Activated naive CD8-positive, alpha-beta T cell treated with anti-CD3 and anti-CD28 coated beads, Interleukin-2, amount 50 U/mL, for 16 hours (primary cell): Measurements from ENCODE around the gene KRT84.

Source experiments
- DNase-seq: peaks from one replicate; pipeline ENCODE4 v3.0.0-alpha.2; 2020; ENCODE audit warnings: low read depth, low spot score

The KRT84 gene, protein sequence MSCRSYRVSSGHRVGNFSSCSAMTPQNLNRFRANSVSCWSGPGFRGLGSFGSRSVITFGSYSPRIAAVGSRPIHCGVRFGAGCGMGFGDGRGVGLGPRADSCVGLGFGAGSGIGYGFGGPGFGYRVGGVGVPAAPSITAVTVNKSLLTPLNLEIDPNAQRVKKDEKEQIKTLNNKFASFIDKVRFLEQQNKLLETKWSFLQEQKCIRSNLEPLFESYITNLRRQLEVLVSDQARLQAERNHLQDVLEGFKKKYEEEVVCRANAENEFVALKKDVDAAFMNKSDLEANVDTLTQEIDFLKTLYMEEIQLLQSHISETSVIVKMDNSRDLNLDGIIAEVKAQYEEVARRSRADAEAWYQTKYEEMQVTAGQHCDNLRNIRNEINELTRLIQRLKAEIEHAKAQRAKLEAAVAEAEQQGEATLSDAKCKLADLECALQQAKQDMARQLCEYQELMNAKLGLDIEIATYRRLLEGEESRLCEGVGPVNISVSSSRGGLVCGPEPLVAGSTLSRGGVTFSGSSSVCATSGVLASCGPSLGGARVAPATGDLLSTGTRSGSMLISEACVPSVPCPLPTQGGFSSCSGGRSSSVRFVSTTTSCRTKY

DNA sequence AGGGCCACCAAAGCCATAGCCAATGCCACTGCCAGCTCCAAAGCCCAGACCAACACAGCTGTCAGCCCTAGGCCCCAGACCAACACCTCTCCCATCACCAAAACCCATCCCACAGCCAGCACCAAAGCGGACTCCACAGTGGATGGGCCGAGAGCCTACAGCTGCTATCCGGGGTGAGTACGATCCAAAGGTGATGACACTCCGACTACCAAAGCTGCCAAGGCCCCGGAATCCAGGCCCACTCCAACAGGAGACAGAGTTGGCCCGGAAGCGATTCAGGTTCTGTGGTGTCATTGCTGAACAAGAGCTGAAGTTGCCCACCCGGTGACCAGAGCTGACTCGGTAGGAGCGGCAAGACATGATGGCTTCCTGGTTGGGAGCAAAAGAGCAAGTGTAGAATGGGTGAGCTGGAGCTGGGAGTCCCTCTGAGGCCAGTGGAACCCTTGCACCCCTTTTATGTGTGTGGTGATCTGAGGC lies at the start of gene KRT84:
KRT84 (minus strand) TSS at position 427 of the 477 bp plus-strand sequence; CDS start at position 360, 67 bp downstream.
- DNase-seq = no peak

DNA sequence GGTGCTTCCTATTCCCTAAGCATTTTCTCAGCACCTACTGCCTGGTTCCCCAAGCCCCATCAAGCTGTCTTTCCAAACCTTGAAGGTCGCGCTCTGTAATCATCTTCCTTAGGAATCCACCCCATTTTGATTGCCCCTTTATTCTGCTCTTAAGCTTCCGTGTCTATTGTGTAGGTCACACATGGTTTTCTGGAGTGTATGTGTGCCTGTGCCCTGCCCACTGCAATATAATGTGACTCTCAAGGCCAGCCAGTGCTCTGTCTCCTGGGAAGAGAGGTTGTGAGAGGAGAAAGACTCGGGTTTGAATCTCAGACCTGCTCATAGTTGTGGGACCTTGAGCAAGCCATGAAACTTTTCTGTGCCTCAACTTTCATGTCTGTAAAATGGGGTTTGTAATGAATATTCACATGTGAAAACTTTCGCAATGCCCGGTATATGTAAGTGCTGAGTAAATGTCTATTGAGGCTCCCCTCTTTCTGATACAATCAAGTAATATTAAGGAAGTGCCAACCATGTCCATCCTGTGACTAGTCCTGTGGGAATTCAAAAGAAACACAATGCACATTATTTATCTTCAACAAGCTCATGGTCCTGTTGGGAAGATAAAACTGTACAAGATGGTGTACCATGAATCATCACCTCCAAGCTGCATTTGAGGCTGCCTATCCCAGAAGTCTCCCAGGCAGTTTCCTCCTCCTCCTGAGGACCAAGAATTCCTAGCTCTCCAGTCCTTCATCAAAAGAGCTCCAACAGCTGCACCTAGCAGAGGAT lies 49.5 kb upstream of the KRT84 start:
- DNase-seq = no peak

DNA sequence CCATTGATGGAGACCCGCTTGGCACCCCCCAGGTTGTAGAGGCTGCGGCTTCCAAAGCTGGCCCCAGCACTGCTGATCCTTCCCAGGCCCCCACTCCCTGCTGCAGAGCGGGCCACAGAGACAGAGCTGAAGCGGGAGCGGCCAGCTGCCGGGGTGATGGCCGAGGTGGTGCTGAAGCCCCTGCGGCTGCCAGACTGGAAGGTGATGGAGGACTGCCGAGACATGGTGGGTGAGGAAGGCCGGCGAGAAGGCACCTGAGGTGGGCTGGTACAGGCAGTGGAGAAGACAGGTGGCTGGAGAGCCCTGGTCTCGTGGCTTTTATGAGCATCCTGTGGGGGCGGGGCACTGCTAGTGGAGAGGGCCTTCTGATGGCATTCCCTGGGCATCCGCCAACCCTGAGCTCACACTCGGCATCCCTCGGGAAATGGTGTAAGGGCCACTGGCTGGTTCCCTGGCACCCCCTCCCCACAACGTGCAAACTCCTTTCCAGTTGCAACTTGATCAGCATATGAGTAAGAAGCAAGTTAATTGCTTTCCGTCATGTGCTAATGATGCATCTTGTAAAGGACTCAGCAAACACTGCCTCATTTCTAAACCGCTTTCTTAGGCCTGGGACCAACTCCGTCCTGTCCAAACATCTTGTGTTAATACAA lies 48.8 kb upstream of the KRT84 start, which contains the start of gene KRT75:
KRT75 (minus strand) TSS at position 291 of the 653 bp plus-strand sequence; CDS start at position 224, 67 bp downstream.
- no peak for DNase-seq

DNA sequence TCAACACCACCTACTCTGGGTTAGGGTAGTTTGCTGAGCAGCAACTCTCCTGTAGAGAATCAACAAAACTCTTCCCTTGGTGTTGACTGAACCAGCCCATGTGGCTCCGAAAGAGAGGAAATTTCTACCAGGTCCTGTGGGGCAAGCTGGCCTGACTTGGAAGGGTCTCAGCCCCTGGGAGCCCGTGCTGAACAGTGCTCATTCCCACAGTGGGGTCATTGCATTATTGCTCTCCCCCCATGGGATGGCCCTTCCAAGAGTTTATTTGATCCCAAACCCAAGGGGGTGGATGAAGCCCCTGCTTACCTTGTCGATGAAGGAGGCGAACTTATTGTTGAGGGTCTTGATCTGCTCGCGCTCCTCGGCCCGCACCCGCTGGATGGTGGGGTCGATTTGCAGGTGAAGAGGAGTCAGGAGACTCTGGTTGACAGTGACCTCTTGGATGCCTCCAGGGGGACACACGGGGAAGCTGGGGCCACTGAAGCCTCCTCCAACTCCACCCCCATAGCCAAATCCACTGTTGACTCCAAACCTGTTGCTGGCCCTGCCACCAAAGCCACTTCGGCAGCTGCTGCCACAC lies 48.1 kb upstream of the KRT84 start:
- no peak for DNase-seq

DNA sequence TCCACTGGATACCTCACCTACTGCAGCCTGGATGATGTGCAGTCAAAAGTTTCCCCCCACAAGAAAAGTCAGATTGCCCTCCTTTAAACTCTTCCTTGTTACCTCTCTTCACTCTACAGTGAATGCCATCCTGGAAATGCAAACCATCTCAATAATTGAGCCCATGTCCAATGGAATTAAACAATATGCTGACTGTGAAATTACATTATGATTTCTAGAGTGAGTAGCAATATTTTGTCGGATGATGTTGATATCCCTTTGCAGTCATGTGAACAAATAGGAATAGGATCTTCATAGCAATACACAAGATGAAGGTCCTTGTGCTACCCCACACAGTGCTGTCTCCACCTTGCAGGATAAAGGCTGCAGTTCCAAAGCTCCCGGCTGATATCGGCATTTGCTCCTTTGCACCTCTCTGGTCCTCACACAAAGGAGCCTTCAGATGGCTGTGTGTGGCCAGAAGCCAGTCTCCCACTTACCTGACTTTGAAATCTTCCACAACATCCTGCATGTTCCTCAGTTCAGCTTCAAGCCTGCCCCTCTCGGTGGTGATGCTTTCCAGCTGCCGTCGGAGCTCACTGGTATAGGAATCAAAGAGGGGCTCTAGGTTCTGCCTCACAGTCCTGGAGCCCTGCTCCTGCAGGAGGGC lies 47.2 kb upstream of the KRT84 start:
- DNase-seq = no peak

DNA sequence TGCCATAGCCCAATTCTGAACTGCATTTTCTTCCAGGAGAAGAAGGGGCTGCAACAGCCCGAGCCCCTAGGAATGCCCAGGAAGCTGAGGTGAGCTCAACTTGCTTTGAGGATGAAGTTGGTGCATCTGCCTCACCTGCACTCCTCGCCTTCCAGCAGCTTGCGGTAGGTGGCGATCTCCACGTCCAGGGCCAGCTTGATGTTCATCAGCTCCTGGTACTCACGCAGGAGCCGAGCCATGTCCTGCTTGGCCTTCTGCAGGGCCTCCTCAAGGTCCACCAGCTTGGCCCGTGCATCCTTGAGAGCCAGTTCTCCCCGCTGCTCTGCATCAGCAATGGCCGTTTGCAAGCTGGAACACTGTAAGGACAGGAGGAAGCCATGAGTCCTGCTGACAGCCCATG lies 42.7 kb upstream of the KRT84 start:
- no peak for DNase-seq

DNA sequence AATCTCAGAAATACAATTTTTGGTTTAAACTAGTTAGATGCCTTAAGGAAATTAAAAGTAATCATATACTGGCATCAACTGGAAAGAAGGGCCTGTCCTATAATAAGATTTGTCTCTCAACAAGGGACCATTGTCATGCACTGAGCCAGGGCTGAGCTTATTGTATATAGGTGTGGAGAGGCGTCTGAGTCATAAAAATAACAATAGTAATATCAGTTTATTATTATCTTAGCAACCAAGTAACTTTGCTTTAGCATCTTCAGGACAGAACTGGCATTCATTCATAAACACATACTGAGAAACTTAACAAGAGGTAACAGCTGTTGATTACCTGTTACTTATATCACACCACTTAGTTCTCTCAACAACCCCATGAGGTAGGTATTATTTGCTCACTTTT lies 41.6 kb upstream of the KRT84 start:
- no peak for DNase-seq

DNA sequence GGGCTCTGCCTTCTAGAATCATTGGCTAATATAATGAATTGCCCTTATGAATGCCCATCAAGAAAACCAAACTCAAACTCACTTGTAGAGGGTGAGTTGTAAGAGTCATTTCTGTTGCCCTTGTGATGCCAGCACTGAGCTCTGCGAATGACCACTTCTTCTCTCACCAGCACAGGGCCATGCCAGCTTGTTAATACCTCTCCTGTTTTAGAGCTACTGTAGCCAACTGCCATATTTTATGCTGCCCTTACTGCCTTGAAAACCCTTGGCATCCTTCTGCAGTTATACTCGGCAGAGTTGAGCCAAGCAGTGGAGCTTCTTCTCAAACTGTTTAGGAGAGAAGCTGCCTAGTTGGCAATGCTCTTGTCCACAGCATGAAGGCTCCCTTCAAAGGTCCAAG lies 40.6 kb upstream of the KRT84 start:
- no peak for DNase-seq

DNA sequence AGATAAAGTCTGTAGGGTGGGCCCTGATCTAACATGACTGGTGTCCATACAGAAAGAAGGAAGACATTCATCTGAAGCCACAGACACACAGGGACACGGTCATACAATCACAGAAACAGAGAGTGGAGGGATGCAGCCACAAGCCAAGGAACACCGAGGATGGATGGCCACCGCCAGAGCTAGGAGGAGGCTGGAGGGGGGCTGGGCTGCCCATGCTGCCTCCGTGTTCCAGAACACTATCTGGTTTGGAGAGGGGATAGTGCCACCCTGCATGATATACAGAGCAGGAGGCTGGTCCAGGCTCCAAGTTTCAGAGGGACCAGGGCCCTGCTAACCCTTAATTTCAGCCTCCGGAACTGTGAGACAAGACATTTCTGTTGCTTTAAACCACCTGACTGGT lies 40.0 kb upstream of the KRT84 start:
- DNase-seq = no peak

DNA sequence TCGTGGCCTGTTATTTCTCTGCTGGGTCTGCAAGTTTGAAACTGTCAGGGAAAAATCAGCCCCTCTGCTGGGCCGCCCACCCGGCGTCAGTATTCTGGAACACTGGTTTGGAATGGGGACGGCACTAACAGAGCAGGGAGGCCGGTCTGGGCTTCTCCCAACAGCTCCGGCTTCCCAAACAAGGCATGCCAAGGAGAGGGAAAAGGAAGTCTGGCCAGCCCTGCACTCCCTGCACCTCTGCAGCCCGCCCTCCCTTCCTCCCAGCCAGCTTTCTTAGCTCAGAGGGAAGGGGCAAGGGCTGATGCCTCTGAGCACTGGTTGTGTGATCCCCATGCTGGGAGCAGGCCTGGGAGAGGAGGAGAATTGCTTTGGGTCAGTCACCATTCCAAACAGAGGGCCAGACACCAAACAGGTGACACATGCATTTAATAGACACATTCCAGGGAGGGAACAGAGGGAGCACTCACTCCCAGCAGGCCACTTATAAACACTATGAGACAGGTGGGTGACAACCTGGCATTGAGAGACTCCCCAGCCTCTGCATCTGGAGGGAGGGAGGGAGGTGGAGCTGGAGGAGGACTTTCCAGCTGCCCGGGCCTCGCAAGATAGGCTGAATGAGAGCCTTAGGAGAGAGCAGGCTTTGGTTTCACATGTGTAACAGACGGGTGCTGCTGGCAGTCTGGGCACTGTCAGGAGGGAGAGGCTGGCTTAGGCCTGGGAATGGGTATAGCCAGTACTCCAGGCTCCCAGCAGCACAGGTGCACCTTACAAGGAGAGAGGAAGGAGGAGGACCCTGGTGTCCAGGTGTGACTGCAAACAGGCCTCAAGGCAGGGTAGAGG lies 38.4 kb upstream of the KRT84 start:
- no peak for DNase-seq

DNA sequence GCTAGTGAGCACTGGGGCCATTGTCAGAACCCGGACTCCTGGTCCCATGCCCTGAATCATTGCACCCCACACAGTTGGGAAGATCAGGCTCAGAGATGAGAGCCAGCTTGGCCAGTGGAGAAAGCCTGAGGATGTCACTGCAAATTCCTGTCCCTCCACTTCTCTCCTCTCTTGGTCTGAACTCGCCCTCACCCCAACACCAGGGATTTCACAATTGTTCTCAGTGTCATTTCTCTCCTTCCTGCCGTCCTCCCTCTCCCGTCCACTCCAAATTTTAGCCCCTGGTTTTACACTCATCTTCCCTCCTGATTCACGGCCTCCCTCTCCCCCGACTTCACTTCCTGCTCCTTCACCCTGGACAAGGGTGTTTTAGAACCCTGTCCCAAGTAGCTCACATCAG lies 37.6 kb upstream of the KRT84 start:
- no peak for DNase-seq

DNA sequence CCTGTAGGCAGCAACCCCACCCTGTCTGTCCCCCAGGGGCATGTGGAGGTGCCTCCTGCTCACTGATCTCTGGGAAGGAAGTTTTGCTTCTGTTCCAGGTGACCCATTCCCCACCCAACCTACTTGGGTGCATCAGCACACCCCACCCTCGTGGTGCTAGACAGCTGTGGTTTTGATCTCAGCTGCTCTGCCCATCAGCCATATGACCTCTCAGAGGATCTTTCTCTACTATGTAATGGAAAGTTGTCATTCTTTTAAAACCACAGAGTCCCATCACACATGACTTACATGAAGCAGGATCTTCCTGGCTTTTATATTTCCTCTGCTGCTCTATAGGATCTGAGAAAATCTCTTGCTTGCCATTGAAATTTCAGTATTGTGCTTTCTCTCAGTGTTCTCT lies 34.2 kb upstream of the KRT84 start:
- no peak for DNase-seq

DNA sequence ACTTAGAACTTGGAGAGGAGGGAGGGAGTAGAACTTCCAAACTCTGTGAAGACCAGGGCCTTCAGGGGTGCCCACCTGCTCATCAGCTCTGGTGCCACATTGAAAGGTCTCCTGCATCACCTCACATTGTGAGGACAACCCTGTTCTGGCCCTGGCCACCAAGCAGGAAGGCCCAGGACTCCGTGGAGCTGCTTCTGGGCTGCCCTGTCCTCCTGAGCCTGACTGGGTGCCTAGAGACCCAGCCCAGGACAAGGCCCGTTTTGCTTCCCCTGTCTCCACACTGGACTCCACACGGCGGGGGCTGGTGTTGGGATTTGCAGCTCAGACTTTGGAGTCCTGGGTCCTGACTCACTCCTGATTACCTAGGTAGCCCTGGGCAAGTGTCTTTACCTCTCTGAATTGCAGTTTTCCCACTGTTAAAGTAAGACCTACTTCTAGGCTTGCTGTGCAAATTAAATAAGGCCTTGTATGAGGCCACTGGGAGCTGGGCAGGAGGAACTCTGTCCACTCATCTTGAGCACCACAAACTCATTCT lies 33.2 kb upstream of the KRT84 start:
- no peak for DNase-seq

DNA sequence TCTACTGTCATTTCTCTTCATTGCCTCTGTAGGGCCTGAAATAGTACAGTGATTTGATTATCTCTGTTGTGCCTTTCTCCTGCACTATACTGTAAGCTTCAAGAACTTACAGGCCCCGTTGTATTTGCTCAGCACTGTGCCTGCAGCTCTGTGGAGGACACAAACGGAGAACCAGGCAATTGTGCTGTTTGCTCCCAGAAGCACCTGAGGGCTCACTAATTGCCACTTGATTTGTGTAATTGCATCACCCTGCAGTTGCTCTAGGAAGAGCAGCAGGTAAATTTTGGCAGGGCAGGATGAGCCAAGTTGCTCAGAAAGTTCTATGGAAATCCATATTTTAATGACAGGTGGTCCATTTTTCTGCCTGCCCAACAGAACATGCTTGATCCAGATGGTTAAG lies 32.3 kb upstream of the KRT84 start:
- DNase-seq = no peak

DNA sequence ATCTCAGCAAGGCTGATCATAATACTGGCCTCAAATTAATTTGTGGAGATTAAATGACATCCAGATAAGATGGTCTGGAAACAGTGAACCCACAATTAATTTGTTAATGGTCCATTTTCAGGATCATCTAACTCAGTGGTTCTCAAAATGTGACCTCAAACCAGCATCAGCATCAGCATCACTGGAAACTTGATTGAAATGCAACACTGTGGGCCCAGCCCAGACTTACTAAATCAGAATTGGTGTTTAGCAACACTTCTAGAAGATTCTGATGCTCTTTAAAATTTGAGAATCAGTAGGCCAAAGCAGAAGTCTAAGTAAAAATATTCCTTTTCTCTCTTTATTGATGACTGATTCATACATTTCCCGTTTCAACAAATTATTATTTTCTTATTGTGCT lies 31.3 kb upstream of the KRT84 start:
- DNase-seq = no peak

DNA sequence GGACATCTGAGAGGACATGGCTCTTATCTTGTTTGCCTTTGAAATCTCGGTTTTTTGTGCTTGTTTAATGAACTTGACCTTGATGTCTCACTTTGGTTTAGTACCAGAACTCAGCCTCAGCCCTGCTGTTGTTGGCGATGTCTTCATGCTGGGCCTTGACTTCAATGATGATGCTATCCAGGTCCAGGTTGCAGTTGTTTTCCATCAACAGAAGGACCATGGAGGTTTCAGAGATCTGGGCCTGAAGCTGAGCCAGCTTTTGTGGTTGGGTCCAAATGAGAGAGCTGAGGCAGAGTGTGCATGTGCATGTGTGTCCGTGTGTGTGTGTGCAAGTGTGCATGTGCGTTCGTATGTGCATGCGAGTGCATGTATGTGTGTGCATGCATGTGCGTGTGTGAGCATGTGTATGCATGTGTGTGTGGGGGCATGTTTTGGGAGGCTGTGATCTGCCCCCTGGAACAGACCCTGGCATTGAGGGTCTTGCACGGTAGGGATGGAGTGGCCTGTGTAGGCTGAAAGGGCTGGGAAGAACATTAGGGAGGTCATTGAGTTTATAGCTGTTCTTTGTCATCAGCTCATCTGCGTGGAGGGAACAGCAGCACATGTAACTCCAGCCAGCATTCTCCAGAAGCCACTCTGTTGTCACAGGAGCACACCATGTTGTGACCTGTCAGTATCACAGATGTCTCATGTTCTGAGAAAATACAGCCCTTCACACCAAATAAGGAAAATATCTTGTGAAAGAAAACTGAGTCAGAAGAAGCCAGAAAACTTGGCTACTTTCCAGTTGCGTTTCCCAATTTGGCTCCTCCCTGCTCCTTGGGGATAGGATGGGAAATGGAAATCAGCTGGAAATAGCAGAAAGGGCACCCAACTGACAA lies 30.7 kb upstream of the KRT84 start:
- DNase-seq = no peak

DNA sequence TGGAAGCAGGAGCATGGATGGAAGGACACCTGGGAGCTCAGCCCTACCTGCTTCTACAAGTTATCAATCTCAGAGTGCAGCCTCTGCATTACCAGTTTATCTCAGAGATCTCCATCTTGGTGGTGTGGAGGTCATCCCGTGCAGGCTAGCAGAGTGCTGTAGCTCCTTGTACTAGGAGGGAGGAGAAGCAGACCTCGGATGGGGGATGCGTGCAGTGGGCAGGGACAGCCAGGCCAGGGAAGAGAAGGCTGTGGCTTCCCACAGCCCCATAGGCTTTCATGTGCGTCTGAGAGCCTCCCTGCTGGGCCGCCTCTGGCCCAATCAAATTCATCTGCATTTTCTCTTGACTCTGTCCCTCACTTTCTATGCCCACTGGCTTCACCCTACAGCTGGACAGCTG lies 29.5 kb upstream of the KRT84 start:
- no peak for DNase-seq

DNA sequence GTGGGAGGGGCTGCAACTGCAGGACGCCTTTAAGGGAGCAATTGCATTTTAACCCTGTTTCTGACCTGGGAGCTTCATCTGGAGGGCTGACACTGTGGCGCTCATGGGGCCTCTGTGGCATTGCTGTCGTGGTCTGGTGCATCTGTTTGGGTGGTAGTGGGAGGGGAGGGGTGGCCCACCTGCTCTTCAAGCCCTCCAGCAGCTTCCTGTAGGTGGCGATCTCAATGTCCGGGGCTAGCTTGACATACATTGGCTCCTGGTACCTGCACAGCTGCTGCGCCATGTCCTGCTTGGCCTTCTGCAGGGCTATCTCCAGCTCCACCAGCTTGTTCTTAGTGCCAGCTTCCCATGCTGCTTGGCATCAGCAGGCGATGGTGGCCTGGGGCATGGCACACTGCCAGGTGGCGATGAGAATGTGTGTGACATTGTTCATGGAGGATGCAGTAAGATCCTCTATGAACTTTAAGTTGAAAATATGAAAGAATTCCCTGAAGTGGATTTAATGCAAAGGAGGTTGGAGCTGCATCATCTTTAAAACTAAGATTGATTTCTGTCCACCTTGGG lies 28.4 kb upstream of the KRT84 start:
- DNase-seq = no peak
